H9 (cell line): ENCODE measurements around the gene TRIM34. TPM values are rescaled to one million over a fixed set of nuclear protein-coding genes. Genes with fewer than 3 reads are reported as not detected.

Source experiments
- DNase-seq: peaks from one replicate; pipeline ENCODE4 v3.0.0-alpha.2; 2017
- H2AFZ ChIP-seq: one replicate; pipeline ENCODE4 v1.6.1; 2013; ENCODE audit warnings: mild to moderate bottlenecking, low read length, control low read depth, moderate library complexity
- H2AK5ac ChIP-seq: 2 replicates; pipeline ENCODE4 v1.6.1; 2013; ENCODE audit warnings: low read length, control low read depth, mixed read lengths; ENCODE audit not compliant: insufficient read length
- H2BK120ac ChIP-seq: one replicate; pipeline ENCODE4 v1.6.1; 2013; ENCODE audit warnings: low read depth, mild to moderate bottlenecking, low read length, control low read depth, inconsistent platforms; ENCODE audit not compliant: poor library complexity, severe bottlenecking
- H2BK12ac ChIP-seq: 2 replicates; pipeline ENCODE4 v1.6.1; 2013; ENCODE audit warnings: low read length, control low read depth, mixed read lengths, low read depth; ENCODE audit not compliant: insufficient read length
- H2BK15ac ChIP-seq: 2 replicates; pipeline ENCODE4 v1.6.1; 2013; ENCODE audit warnings: low read depth, low read length, control low read depth
- H2BK20ac ChIP-seq: one replicate; pipeline ENCODE4 v1.6.1; 2013; ENCODE audit warnings: low read depth, mild to moderate bottlenecking, low read length, control low read depth, inconsistent platforms; ENCODE audit not compliant: poor library complexity, severe bottlenecking
- H2BK5ac ChIP-seq: 2 replicates; pipeline ENCODE4 v1.6.1; 2013; ENCODE audit warnings: low read length, control low read depth, mixed read lengths; ENCODE audit not compliant: insufficient read length
- H3K14ac ChIP-seq: 2 replicates; pipeline ENCODE4 v1.6.1; 2013; ENCODE audit warnings: low read length, control low read depth; ENCODE audit not compliant: insufficient read depth
- H3K18ac ChIP-seq: 2 replicates; pipeline ENCODE4 v1.6.1; 2013; ENCODE audit warnings: low read depth, mild to moderate bottlenecking, mixed read lengths, low read length, control low read depth; ENCODE audit not compliant: insufficient read length
- H3K23ac ChIP-seq: 2 replicates; pipeline ENCODE4 v1.6.1; 2013; ENCODE audit warnings: low read length, control low read depth, mixed read lengths, low read depth; ENCODE audit not compliant: insufficient read length
- H3K23me2 ChIP-seq: 2 replicates; pipeline ENCODE4 v1.6.1; 2013; ENCODE audit warnings: low read depth, mild to moderate bottlenecking, mixed read lengths, low read length, control low read depth; ENCODE audit not compliant: insufficient read length, poor library complexity, severe bottlenecking
- H3K27ac ChIP-seq: 2 replicates; pipeline ENCODE4 v1.5.1; 2013; ENCODE audit warnings: low read length, control low read depth, mixed read lengths, low read depth; ENCODE audit not compliant: insufficient read length
- H3K27me3 ChIP-seq: 2 replicates; pipeline ENCODE4 v1.6.1; 2013; ENCODE audit warnings: low read length, control low read depth, inconsistent platforms; ENCODE audit not compliant: insufficient read depth
- H3K4ac ChIP-seq: 2 replicates; pipeline ENCODE4 v1.6.1; 2013; ENCODE audit warnings: low read depth, mild to moderate bottlenecking, control low read depth, inconsistent platforms, low read length, moderate library complexity
- H3K4me1 ChIP-seq: 2 replicates; pipeline ENCODE4 v1.6.1; 2013; ENCODE audit warnings: low read length, control low read depth, inconsistent platforms; ENCODE audit not compliant: insufficient read depth
- H3K4me2 ChIP-seq: 2 replicates; pipeline ENCODE4 v1.6.1; 2013; ENCODE audit warnings: low read length, control low read depth, mixed read lengths; ENCODE audit not compliant: insufficient read length, insufficient read depth
- H3K56ac ChIP-seq: 2 replicates; pipeline ENCODE4 v1.6.1; 2013; ENCODE audit warnings: low read depth, mild to moderate bottlenecking, mixed read lengths, low read length, control low read depth; ENCODE audit not compliant: insufficient read length
- H3K79me1 ChIP-seq: 2 replicates; pipeline ENCODE4 v1.6.1; 2013; ENCODE audit warnings: low read depth, mild to moderate bottlenecking, moderate library complexity, low read length, control low read depth, inconsistent platforms; ENCODE audit not compliant: insufficient read depth, poor library complexity, severe bottlenecking
- H3K79me2 ChIP-seq: 2 replicates; pipeline ENCODE4 v1.6.1; 2013; ENCODE audit warnings: low read length, control low read depth, inconsistent platforms; ENCODE audit not compliant: insufficient read depth
- H3K9ac ChIP-seq: 2 replicates; pipeline ENCODE4 v1.6.1; 2013; ENCODE audit warnings: low read length, control low read depth, mixed read lengths; ENCODE audit not compliant: insufficient read length; ENCODE audit errors: extremely low read depth
- H3K9me3 ChIP-seq: one replicate; pipeline ENCODE4 v1.6.1; 2013; ENCODE audit warnings: low read depth, low read length, inconsistent platforms; ENCODE audit not compliant: control insufficient read depth
- H3T11ph ChIP-seq: one replicate; pipeline ENCODE4 v1.6.1; 2013; ENCODE audit warnings: mild to moderate bottlenecking, low read length, control low read depth, inconsistent platforms
- H4K20me1 ChIP-seq: one replicate; pipeline ENCODE4 v1.6.1; 2013; ENCODE audit not compliant: control insufficient read depth, insufficient read length, insufficient read depth
- H4K5ac ChIP-seq: 2 replicates; pipeline ENCODE4 v1.6.1; 2013; ENCODE audit warnings: low read depth, mild to moderate bottlenecking, mixed read lengths, low read length, control low read depth; ENCODE audit not compliant: insufficient read length
- H4K8ac ChIP-seq: replicated peaks from 2 replicates; pipeline ENCODE4 v1.6.1; 2013; ENCODE audit warnings: low read length, control low read depth, mixed read lengths, low read depth; ENCODE audit not compliant: insufficient read length
- H4K91ac ChIP-seq: 2 replicates; pipeline ENCODE4 v1.6.1; 2013; ENCODE audit warnings: low read depth, mild to moderate bottlenecking, moderate library complexity, mixed read lengths, low read length, control low read depth; ENCODE audit not compliant: insufficient read length
- H3K27ac Mint-ChIP-seq, 3 experiments: 2 replicates in 2 of 3; 3 replicates in 1 of 3; pipeline ENCODE4 v1.8.0; 2020 to 2021; ENCODE audit warnings: mixed read lengths in 3 of 3, mild to moderate bottlenecking in 1 of 3, moderate library complexity in 1 of 3
- H3K27me3 Mint-ChIP-seq: 2 replicates; pipeline ENCODE4 v1.8.0; 2021; ENCODE audit warnings: low read depth, mild to moderate bottlenecking, moderate library complexity, mixed read lengths
- H3K36me3 Mint-ChIP-seq, 3 experiments: 2 replicates in 2 of 3; 3 replicates in 1 of 3; pipeline ENCODE4 v1.8.0; 2020 to 2021; ENCODE audit warnings: low read depth in 3 of 3, mixed read lengths in 3 of 3; ENCODE audit not compliant: insufficient read depth in 1 of 3
- H3K4me1 Mint-ChIP-seq, 2 experiments: 2 replicates each; pipeline ENCODE4 v1.8.0; 2020; ENCODE audit warnings: mixed read lengths in 2 of 2
- H3K4me3 Mint-ChIP-seq, 2 experiments: 2 replicates in 1 of 2; 3 replicates in 1 of 2; pipeline ENCODE4 v1.8.0; 2020 to 2021; ENCODE audit warnings: mild to moderate bottlenecking in 2 of 2, mixed read lengths in 2 of 2, moderate library complexity in 1 of 2
- H3K9me3 Mint-ChIP-seq, 2 experiments: 2 replicates in 1 of 2; 3 replicates in 1 of 2; pipeline ENCODE4 v1.8.0; 2020; ENCODE audit warnings: mild to moderate bottlenecking in 2 of 2, mixed read lengths in 2 of 2, moderate library complexity in 1 of 2
- CTCF ChIP-seq: fragments of 200-600 bp; sonication (generic); conservative IDR thresholded peaks from 3 replicates; pipeline ENCODE4 v1.8.0; 2021; ENCODE audit warnings: antibody characterized with exemption, mild to moderate bottlenecking
- WGBS: extraction: QIAGEN DNeasy Blood & Tissue Kit; methylation state at CpG from one replicate; pipeline ENCODE4 v1.1.7; 2013; ENCODE audit warnings: missing lambda C conversion rate, low lambda C conversion rate, mixed read lengths; ENCODE audit not compliant: insufficient read length; ENCODE audit errors: extremely low coverage; 5-methylcytosine and 5-hydroxymethylcytosine counted together
- total RNA-seq: library from RNA; stranded (reverse); gene quantifications from 2 replicates; pipeline ENCODE4 v1.2.1, GENCODE V29; 2021

The TRIM34 gene
- total RNA-seq, 1 experiment from 2014 or later: 0.59 TPM

GRCh38 chr11:5686426-5686825 lies 61.6 kb downstream of the TRIM34 start:
- H3K4me2 ChIP-seq: no peak overlapping the region
- no peak overlapping the region for H3T11ph ChIP-seq
- Mint-ChIP-seq H3K27me3 (no peaks in the 10 kb centered on the region), H3K4me3 (no peak overlapping the region), H3K36me3 (peaks cover 15 to 27% (median 15%) of the 10 kb centered on the region in 3 experiments), H3K27ac (no peak overlapping the region), H3K4me1 (peaks cover 41 to 47% of the 10 kb centered on the region in 2 experiments), H3K9me3 (peaks cover 7 to 11% of the 10 kb centered on the region in 2 experiments)
- no peak overlapping the region for H2BK5ac ChIP-seq
- H4K5ac ChIP-seq: no peak overlapping the region
- no peaks in the 10 kb centered on the region for H4K20me1 ChIP-seq
- H2BK120ac ChIP-seq: no peak overlapping the region
- H3K79me2 ChIP-seq: peaks cover under 1% of the 10 kb centered on the region; the same call in 1 of the 2 replicates
- no peak for TF ChIP-seq CTCF
- no peak overlapping the region for H3K27ac ChIP-seq
- no peaks in the 10 kb centered on the region; the same call in 1 of the 2 replicates for H3K4me1 ChIP-seq
- no peak overlapping the region for H3K56ac ChIP-seq
- no peaks in the 10 kb centered on the region for H3K9me3 ChIP-seq
- H2AFZ ChIP-seq: no peak overlapping the region
- H4K8ac ChIP-seq: no peak overlapping the region
- H3K79me1 ChIP-seq: no peaks in the 10 kb centered on the region
- no peak overlapping the region for H3K14ac ChIP-seq
- H3K27me3 ChIP-seq: no peaks in the 10 kb centered on the region
- H3K23ac ChIP-seq: no peak overlapping the region
- no peak overlapping the region for H2BK15ac ChIP-seq
- no peak overlapping the region for H3K9ac ChIP-seq
- no peak overlapping the region for H2AK5ac ChIP-seq
- H3K4ac ChIP-seq: no peak overlapping the region
- no peak overlapping the region for H4K91ac ChIP-seq
- no peak overlapping the region for H2BK20ac ChIP-seq
- no peak overlapping the region for H2BK12ac ChIP-seq
- DNase-seq: no peak
- peaks cover 11% of the 10 kb centered on the region for H3K23me2 ChIP-seq
- no CpG with 5 or more reads among the region's 4 CpGs for WGBS
- H3K18ac ChIP-seq: no peak overlapping the region
